Omental fat pad (tissue), 4 donors: ENCODE results near the gene MYOC. TPM values are rescaled to one million over a fixed set of nuclear protein-coding genes. Genes with fewer than 3 reads are reported as not detected.

Experiments used
- ATAC-seq: fragments of 150-250 bp; one replicate; pipeline ENCODE4 v1.9.1; 2016; ENCODE audit warnings: mild to moderate bottlenecking, moderate library complexity; ENCODE audit not compliant: low FRiP score
- DNase-seq: peaks from one replicate; pipeline ENCODE4 v3.0.0-alpha.2; 2019; ENCODE audit warnings: low spot score
- CTCF ChIP-seq, 3 donors: fragments of 450-650 bp; IDR thresholded peaks; one replicate each; pipeline ENCODE4 v1.5.1; 2016 to 2017; ENCODE audit warnings: antibody characterized with exemption in 3 of 3, mild to moderate bottlenecking in 3 of 3, moderate library complexity in 2 of 3
- total RNA-seq, 4 donors: library from RNA; depleted of rRNA; stranded (reverse); fragments of >200 nt; gene quantifications; one replicate each; pipeline ENCODE4 v1.1.0, GENCODE V29; 2016

Gene MYOC
- total RNA-seq, 4 donors from 2014 or later: 4.9 to 93.0 (median 19.8) TPM

GRCh38 chr1:171645553-171646248 is 6.8 kb downstream of the MYOC start:
- ATAC-seq (no peak), DNase-seq (no peak)
- no peak for TF ChIP-seq CTCF (IDR thresholded peaks at IDR 0.05)

DNA sequence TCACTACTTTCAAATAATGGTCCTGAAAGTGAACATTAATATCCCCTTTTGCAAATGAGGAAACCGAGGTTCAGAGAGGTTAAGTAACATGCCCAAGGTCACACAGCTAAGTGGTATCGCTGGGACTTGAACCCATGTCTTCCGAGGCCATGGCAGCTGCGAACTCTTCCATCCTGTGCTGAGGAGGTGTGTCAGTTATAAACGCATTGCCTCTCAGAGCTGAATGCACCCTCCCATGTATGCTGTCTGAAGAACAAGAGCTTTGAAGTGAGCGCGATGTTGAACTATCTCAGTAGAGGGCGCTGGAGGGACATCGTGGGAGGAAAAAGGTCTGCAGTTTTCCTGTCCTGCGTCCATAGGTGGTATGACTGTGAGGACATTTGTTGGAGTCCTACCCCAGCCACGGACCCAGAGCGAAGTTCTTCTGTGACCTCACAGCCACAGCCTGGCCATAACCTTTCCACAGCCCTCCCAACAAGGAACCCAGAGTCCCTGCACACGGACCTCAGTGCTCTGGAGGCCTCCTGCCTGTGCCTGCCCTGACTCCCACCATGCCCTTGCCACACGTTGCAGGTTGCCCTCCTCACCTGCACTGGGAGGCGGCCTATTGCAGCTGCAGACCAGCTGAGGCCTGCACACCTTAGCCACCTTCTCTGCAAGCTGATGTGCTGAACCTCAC is 7.5 kb downstream of the MYOC start:
- DNase-seq (peak; percentile 48), ATAC-seq (peak; percentile 79)
- TF ChIP-seq CTCF (IDR thresholded peaks at IDR 0.05): no peak

- ATAC-seq: no peak
- DNase-seq: no peak
- TF ChIP-seq CTCF (IDR thresholded peaks at IDR 0.05): no peak
Measured at GRCh38 chr1:171643156-171643555, 9.3 kb downstream of the MYOC start.

- DNase-seq (no peak), ATAC-seq (no peak)
- TF ChIP-seq CTCF (IDR thresholded peaks at IDR 0.05): no peak
Measured at GRCh38 chr1:171642197-171642596, 10.3 kb downstream of the MYOC start.

- ATAC-seq: no peak
- DNase-seq: no peak
- TF ChIP-seq CTCF (IDR thresholded peaks at IDR 0.05): no peak
Measured at GRCh38 chr1:171641076-171641864, 11.2 kb downstream of the MYOC start.

- TF ChIP-seq CTCF (IDR thresholded peaks at IDR 0.05): no peak
- no peak for ATAC-seq
- no peak for DNase-seq
Measured at GRCh38 chr1:171640225-171640624, 12.3 kb downstream of the MYOC start.
